ENCODE data around the gene NOL4L. TPM values are rescaled to one million over a fixed set of nuclear protein-coding genes. Genes with fewer than 3 reads are reported as not detected.
"Not testable (repeated sequence)": the region's sequence is repeated elsewhere in the genome, so short reads cannot be mapped to it uniquely, and the experiment has no call there.

The NOL4L gene
- polyA plus RNA-seq, 1 donor (not counting 4 experiments of a cell fraction or from before 2014, with no cell fraction given), result 1.0 TPM

DNA sequence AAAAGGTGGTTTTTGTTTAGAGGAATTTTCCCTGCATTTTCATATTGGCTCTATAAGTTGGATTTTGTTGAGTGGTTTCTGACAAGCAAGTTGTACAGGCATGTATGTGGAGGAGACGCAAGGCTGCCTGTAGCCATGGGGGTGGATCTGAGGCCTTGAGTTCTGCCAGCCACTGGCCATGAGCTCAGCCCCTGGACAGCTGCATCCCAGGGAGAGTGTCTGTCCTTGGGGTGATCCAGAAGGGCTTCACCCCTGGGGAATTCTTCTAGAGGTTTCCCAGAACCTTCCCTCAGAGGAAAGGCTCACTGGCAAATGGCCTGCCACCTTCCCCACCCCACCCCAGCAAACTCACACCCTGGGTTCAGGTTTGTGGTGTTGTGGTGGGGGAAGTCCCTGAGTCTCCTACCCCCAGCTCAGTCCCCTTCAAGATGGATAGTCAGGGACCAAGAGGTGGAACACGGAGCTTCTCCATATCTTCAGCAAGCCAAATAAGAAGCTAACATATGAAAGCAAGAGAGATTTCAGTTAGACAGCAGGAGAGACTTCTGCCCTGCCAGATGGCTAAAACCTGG, 11.6 kb upstream of the NOL4L start:
- Histone ChIP-seq H3K4me3 (ENCODE audit: control insufficient read depth in 2 of 3, extremely low read depth in 1 of 3, insufficient read depth in 2 of 3, low read depth in 1 of 3, low read length in 3 of 3) (no peak overlapping the region), H4K20me1 (ENCODE audit: control insufficient read depth, extremely low read depth, insufficient read depth, low read length) (no peaks in the 10 kb centered on the region), H3K36me3 (ENCODE audit: control insufficient read depth in 2 of 2, extremely low read depth in 1 of 2, insufficient read depth in 2 of 2, low read length in 2 of 2) (no peaks in the 10 kb centered on the region), H3K27me3 (ENCODE audit: control insufficient read depth, extremely low read depth, insufficient read depth, low read length) (peaks cover 4% of the 10 kb centered on the region), H3K4me2 (ENCODE audit: control insufficient read depth, extremely low read depth, insufficient read depth, low read depth, low read length) (no peak overlapping the region), H3K79me2 (ENCODE audit: control insufficient read depth, insufficient read depth, low read length) (no peaks in the 10 kb centered on the region), H3K27ac (ENCODE audit: control insufficient read depth, insufficient read depth, low read length) (no peak overlapping the region), H3K9me3 (ENCODE audit: control insufficient read depth, low read depth, low read length) (no peaks in the 10 kb centered on the region), H3K9me1 (ENCODE audit: control insufficient read depth, extremely low read depth, insufficient read depth, low read length) (no peaks in the 10 kb centered on the region), H3K4me1 (ENCODE audit: control insufficient read depth, extremely low read depth, insufficient read depth, low read length) (no peaks in the 10 kb centered on the region), H2AFZ (ENCODE audit: control insufficient read depth, low read length) (no peak overlapping the region), H3K9ac (ENCODE audit: control insufficient read depth, extremely low read depth, insufficient read depth, low read length) (no peak overlapping the region)
- FAIRE-seq, result no peak
- dilution Hi-C loops (cut with MboI; ENCODE audit: extremely low pct_ligation_motif_present, low sequenced_read_pairs), result no loop called here
- DNase-seq (ENCODE audit: low read depth, low spot score), result no peak
- TF ChIP-seq, protein P1, sequence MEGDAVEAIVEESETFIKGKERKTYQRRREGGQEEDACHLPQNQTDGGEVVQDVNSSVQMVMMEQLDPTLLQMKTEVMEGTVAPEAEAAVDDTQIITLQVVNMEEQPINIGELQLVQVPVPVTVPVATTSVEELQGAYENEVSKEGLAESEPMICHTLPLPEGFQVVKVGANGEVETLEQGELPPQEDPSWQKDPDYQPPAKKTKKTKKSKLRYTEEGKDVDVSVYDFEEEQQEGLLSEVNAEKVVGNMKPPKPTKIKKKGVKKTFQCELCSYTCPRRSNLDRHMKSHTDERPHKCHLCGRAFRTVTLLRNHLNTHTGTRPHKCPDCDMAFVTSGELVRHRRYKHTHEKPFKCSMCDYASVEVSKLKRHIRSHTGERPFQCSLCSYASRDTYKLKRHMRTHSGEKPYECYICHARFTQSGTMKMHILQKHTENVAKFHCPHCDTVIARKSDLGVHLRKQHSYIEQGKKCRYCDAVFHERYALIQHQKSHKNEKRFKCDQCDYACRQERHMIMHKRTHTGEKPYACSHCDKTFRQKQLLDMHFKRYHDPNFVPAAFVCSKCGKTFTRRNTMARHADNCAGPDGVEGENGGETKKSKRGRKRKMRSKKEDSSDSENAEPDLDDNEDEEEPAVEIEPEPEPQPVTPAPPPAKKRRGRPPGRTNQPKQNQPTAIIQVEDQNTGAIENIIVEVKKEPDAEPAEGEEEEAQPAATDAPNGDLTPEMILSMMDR (optimal IDR thresholded peaks at IDR 0.05 in 1 of 3, IDR thresholded peaks at IDR 0.05 in 1 of 3, conservative IDR thresholded peaks at IDR 0.05 in 1 of 3; ENCODE audit: extremely low read depth in 1 of 3, insufficient read depth in 2 of 3, low read length in 3 of 3), result no peak

DNA sequence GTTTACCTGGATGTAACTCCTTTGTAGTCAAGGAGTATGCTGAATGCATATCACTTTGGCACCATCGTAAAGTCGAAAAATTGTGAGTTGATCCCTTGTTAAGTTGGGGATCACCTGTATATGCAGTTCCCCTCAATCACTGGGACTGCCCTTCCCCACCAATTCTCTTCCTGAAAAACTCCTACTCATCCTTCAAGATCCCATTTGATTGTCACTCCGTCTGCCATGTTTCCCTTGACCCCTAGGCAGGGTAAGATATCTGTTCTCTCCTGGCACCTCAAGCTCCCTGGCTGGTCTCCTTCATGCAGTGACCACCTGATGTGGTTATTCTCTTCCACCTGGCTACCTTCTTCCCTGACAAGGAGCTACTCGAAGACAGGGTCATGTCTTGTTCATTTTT, 10.0 kb upstream of the NOL4L start:
- no peak overlapping the region for H2AFZ ChIP-seq (ENCODE audit: control insufficient read depth, low read length)
- DNase-seq (ENCODE audit: low read depth, low spot score) (no peak), FAIRE-seq (no peak)
- TF ChIP-seq, protein P1 (optimal IDR thresholded peaks at IDR 0.05 in 1 of 3, IDR thresholded peaks at IDR 0.05 in 1 of 3, conservative IDR thresholded peaks at IDR 0.05 in 1 of 3; ENCODE audit: extremely low read depth in 1 of 3, insufficient read depth in 2 of 3, low read length in 3 of 3), result no peak
- no peak for TF ChIP-seq EZH2 (IDR thresholded peaks at IDR 0.05; ENCODE audit: low read length)
- H3K27me3 ChIP-seq (ENCODE audit: control insufficient read depth, extremely low read depth, insufficient read depth, low read length), result peaks cover 4% of the 10 kb centered on the region
- H3K9me3 ChIP-seq (ENCODE audit: control insufficient read depth, low read depth, low read length), result no peaks in the 10 kb centered on the region
- dilution Hi-C loops (cut with MboI; ENCODE audit: extremely low pct_ligation_motif_present, low sequenced_read_pairs), result no loop called here
- no peaks in the 10 kb centered on the region for H3K4me1 ChIP-seq (ENCODE audit: control insufficient read depth, extremely low read depth, insufficient read depth, low read length)
- no peaks in the 10 kb centered on the region for H3K36me3 ChIP-seq (ENCODE audit: control insufficient read depth in 2 of 2, extremely low read depth in 1 of 2, insufficient read depth in 2 of 2, low read length in 2 of 2)
- no peak overlapping the region for H3K4me2 ChIP-seq (ENCODE audit: control insufficient read depth, extremely low read depth, insufficient read depth, low read depth, low read length)
- H3K27ac ChIP-seq (ENCODE audit: control insufficient read depth, insufficient read depth, low read length), result no peak overlapping the region
- H3K79me2 ChIP-seq (ENCODE audit: control insufficient read depth, insufficient read depth, low read length), result no peaks in the 10 kb centered on the region
- no peak overlapping the region for H3K4me3 ChIP-seq (ENCODE audit: control insufficient read depth in 2 of 3, extremely low read depth in 1 of 3, insufficient read depth in 2 of 3, low read depth in 1 of 3, low read length in 3 of 3)
- no peaks in the 10 kb centered on the region for H3K9me1 ChIP-seq (ENCODE audit: control insufficient read depth, extremely low read depth, insufficient read depth, low read length)
- H3K9ac ChIP-seq (ENCODE audit: control insufficient read depth, extremely low read depth, insufficient read depth, low read length), result no peak overlapping the region
- no peaks in the 10 kb centered on the region for H4K20me1 ChIP-seq (ENCODE audit: control insufficient read depth, extremely low read depth, insufficient read depth, low read length)

DNA sequence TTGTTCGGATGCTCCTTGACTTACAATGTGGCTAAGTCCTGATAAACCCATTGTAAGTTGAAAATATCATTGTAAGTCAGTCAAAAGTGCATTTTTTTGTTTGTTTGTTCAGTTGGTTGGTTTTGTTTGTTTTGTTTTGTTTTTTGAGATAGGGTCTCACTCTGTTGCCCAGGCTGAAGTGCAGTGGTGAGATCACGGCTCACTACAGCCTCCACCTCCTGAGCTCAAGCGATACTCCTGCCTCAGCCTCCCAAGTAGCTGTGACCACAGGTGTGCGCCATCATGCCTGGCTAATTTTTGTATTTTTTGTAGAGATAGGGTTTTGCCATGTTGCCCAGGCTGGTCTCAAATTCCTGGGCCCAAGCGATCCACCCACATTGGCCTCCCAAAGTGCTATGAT, 9.5 kb upstream of the NOL4L start:
- H3K4me1 ChIP-seq (ENCODE audit: control insufficient read depth, extremely low read depth, insufficient read depth, low read length); H3K27me3 ChIP-seq (ENCODE audit: control insufficient read depth, extremely low read depth, insufficient read depth, low read length); dilution Hi-C loops (cut with MboI; ENCODE audit: extremely low pct_ligation_motif_present, low sequenced_read_pairs); DNase-seq (ENCODE audit: low read depth, low spot score); H2AFZ ChIP-seq (ENCODE audit: control insufficient read depth, low read length); H3K27ac ChIP-seq (ENCODE audit: control insufficient read depth, insufficient read depth, low read length); H3K79me2 ChIP-seq (ENCODE audit: control insufficient read depth, insufficient read depth, low read length); H3K4me3 ChIP-seq (ENCODE audit: control insufficient read depth in 2 of 3, extremely low read depth in 1 of 3, insufficient read depth in 2 of 3, low read depth in 1 of 3, low read length in 3 of 3); H3K9me1 ChIP-seq (ENCODE audit: control insufficient read depth, extremely low read depth, insufficient read depth, low read length); H3K36me3 ChIP-seq (ENCODE audit: control insufficient read depth in 2 of 2, extremely low read depth in 1 of 2, insufficient read depth in 2 of 2, low read length in 2 of 2); FAIRE-seq; H4K20me1 ChIP-seq (ENCODE audit: control insufficient read depth, extremely low read depth, insufficient read depth, low read length); H3K4me2 ChIP-seq (ENCODE audit: control insufficient read depth, extremely low read depth, insufficient read depth, low read depth, low read length); H3K9ac ChIP-seq (ENCODE audit: control insufficient read depth, extremely low read depth, insufficient read depth, low read length); H3K9me3 ChIP-seq (ENCODE audit: control insufficient read depth, low read depth, low read length): not testable (repeated sequence)

Measured in keratinocyte (primary cell).